ENCODE results near the gene DES. TPM values are rescaled to one million over a fixed set of nuclear protein-coding genes. Genes with fewer than 3 reads are reported as not detected.

DES gene
- total and polyA plus RNA-seq, 2 donors (not counting 3 experiments of a cell fraction or from before 2014, with no cell fraction given), result not detected

DNA sequence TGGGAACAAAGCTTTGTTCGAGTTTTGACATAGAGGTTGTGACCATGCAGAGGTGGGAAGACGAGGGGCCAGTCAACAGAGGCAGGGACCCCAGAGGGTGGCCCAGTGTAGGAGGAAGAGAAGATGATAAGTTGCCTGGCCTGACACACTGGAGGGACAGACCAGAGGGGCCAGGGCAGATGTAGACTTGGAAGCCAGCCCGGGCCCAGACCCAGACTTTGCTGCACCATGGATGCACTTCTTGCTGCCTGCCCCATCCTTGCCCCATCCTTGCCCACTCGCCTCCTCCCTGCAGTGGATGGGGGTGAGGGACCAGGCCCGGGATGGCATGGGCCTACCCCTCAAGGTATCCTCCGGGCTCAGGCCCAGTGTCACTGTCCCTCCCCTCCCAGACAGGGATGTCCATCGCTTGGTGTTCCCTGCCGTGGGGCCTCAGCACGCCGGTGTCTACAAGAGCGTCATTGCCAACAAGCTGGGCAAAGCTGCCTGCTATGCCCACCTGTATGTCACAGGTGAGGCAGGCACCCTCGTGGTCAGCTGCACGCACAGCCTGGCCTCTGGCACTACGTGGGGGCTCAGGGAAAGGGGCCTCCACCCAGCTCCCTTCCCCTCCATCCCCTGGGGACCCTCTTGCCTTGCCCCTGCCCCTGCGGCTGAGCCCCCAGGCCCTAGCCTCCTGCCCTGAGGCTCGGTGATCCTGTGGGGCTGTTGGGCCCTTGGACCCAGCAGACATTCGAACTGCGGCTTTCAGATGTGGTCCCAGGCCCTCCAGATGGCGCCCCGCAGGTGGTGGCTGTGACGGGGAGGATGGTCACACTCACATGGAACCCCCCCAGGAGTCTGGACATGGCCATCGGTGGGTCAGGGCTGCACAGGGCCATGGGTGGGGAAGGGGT, 53.5 kb downstream of the DES start:
- H3K27ac ChIP-seq (ENCODE audit: insufficient read depth, low read depth, low read length), result no peak overlapping the region
- H3K36me3 ChIP-seq (ENCODE audit: control insufficient read depth in 2 of 2, extremely low read depth in 1 of 2, insufficient read depth in 2 of 2, low read length in 2 of 2), result no peaks in the 10 kb centered on the region
- TF ChIP-seq, protein P1, sequence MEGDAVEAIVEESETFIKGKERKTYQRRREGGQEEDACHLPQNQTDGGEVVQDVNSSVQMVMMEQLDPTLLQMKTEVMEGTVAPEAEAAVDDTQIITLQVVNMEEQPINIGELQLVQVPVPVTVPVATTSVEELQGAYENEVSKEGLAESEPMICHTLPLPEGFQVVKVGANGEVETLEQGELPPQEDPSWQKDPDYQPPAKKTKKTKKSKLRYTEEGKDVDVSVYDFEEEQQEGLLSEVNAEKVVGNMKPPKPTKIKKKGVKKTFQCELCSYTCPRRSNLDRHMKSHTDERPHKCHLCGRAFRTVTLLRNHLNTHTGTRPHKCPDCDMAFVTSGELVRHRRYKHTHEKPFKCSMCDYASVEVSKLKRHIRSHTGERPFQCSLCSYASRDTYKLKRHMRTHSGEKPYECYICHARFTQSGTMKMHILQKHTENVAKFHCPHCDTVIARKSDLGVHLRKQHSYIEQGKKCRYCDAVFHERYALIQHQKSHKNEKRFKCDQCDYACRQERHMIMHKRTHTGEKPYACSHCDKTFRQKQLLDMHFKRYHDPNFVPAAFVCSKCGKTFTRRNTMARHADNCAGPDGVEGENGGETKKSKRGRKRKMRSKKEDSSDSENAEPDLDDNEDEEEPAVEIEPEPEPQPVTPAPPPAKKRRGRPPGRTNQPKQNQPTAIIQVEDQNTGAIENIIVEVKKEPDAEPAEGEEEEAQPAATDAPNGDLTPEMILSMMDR (IDR thresholded peaks at IDR 0.05; ENCODE audit: extremely low read depth in 1 of 2, insufficient read depth in 1 of 2, low read depth in 1 of 2, low read length in 2 of 2), result no peak
- TF ChIP-seq FOS (IDR thresholded peaks at IDR 0.05; ENCODE audit: borderline replicate concordance, insufficient read depth, low read length) (no peak), GATA2 (IDR thresholded peaks at IDR 0.05; ENCODE audit: insufficient read depth, insufficient read length, low read depth, low read length) (no peak), EZH2 (IDR thresholded peaks at IDR 0.05; ENCODE audit: borderline replicate concordance, low read depth, low read length, severe bottlenecking) (no peak), POLR2A (IDR thresholded peaks at IDR 0.05; ENCODE audit: low read depth, low read length) (no peak), POLR2AphosphoS5 (IDR thresholded peaks at IDR 0.05; ENCODE audit: insufficient read depth, low read depth, low read length) (no peak), MYC (IDR thresholded peaks at IDR 0.05; ENCODE audit: low read depth, low read length) (no peak), JUN (IDR thresholded peaks at IDR 0.05; ENCODE audit: borderline replicate concordance, insufficient read depth, insufficient read length, low read depth) (no peak)
- TF ChIP-seq, protein P2, sequence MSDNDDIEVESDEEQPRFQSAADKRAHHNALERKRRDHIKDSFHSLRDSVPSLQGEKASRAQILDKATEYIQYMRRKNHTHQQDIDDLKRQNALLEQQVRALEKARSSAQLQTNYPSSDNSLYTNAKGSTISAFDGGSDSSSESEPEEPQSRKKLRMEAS (IDR thresholded peaks at IDR 0.05; ENCODE audit: insufficient read depth, insufficient read length), result no peak
- ChIA-PET POLR2A (no interaction called here), CTCF (interaction anchor here (1.4 to 2.4 kb wide), 4 partner anchors 12 to 69 kb away, joined by 3 to 10 read pairs (median 8); no protein-coding TSS in a partner anchor)
- H3K4me1 ChIP-seq (ENCODE audit: control insufficient read depth, extremely low read depth, insufficient read depth, low read length), result no peaks in the 10 kb centered on the region
- H3K9me3 ChIP-seq (replicated peaks; ENCODE audit: control insufficient read depth, insufficient read depth, low read length), result no peaks in the 10 kb centered on the region
- H3K4me2 ChIP-seq (ENCODE audit: insufficient read depth, low read length), result no peak overlapping the region
- H3K27me3 ChIP-seq (ENCODE audit: control insufficient read depth in 2 of 2, insufficient read depth in 2 of 2, low read length in 2 of 2), result no peaks in the 10 kb centered on the region
- no peaks in the 10 kb centered on the region for H3K9me1 ChIP-seq (replicated peaks; ENCODE audit: control insufficient read depth, extremely low read depth, insufficient read depth, low read length)
- no peaks in the 10 kb centered on the region for H3K79me2 ChIP-seq (ENCODE audit: control insufficient read depth, insufficient read depth, low read length)
- no TSS peak for BruUV-seq (replicated peaks)
- intact Hi-C loops (cut with micrococcal nuclease) (no loop called here), dilution Hi-C loops (cut with MboI; ENCODE audit: extremely low pct_ligation_motif_present, low sequenced_read_pairs) (no loop called here)
- no peak for DNase-seq (ENCODE audit: low read depth, low spot score)
- H4K20me1 ChIP-seq (replicated peaks; ENCODE audit: control insufficient read depth, extremely low read depth, insufficient read depth, low read length), result no peaks in the 10 kb centered on the region
- no peak overlapping the region for H3K4me3 ChIP-seq (replicated peaks in 1 of 3; ENCODE audit: insufficient read depth in 1 of 3, low read depth in 1 of 3, low read length in 3 of 3)
- no peak overlapping the region for H3K9ac ChIP-seq (replicated peaks; ENCODE audit: extremely low read depth, insufficient read depth, low read length)
- no peak for FAIRE-seq
- H2AFZ ChIP-seq (ENCODE audit: low read depth, low read length), result no peak overlapping the region
